Activated T-cell treated with anti-CD3 and anti-CD28 coated beads, Interleukin-2, amount 50 U/mL, for 48 hours (primary cell): Measurements from ENCODE around the gene SLC8A3.
A peak's percentile ranks its signal among the peaks of the same experiment; 100 is the strongest.

Experiments used
- DNase-seq, 2 experiments: peaks; one replicate each; pipeline ENCODE4 v3.0.0-alpha.2; 2020

The SLC8A3 gene

GRCh38 chr14:70116278-70116677 lies 72.5 kb downstream of the SLC8A3 start:
- DNase-seq, result no peak

GRCh38 chr14:70114621-70115156 lies 74.1 kb downstream of the SLC8A3 start:
- no peak for DNase-seq

GRCh38 chr14:70113211-70113610 lies 75.5 kb downstream of the SLC8A3 start:
- no peak for DNase-seq

GRCh38 chr14:70108419-70108818 lies 80.3 kb downstream of the SLC8A3 start:
- DNase-seq, result no peak

GRCh38 chr14:70107309-70107708 lies 81.4 kb downstream of the SLC8A3 start:
- no peak for DNase-seq

- no peak for DNase-seq
These were observed 88.7 kb downstream of the SLC8A3 start for GRCh38 chr14:70100071-70100470.

- DNase-seq, result no peak
These were observed 90.4 kb downstream of the SLC8A3 start for GRCh38 chr14:70098250-70098809.

- no peak for DNase-seq
These were observed 91.0 kb downstream of the SLC8A3 start for GRCh38 chr14:70097576-70098249.

- no peak for DNase-seq
These were observed 91.9 kb downstream of the SLC8A3 start for GRCh38 chr14:70096866-70097265.

GRCh38 chr14:70094631-70095030 lies 94.1 kb downstream of the SLC8A3 start:
- DNase-seq, result no peak

- DNase-seq, result no peak
These were observed 94.6 kb downstream of the SLC8A3 start for GRCh38 chr14:70094106-70094505.

GRCh38 chr14:70093156-70093555 lies 95.6 kb downstream of the SLC8A3 start:
- DNase-seq, result no peak

GRCh38 chr14:70087380-70087697 lies 101.4 kb downstream of the SLC8A3 start:
- no peak for DNase-seq

- no peak for DNase-seq
These were observed 101.9 kb downstream of the SLC8A3 start for GRCh38 chr14:70086685-70087379.

GRCh38 chr14:70084226-70084625 lies 104.5 kb downstream of the SLC8A3 start:
- DNase-seq, result no peak

GRCh38 chr14:70082394-70082793 lies 106.4 kb downstream of the SLC8A3 start:
- DNase-seq, result no peak

- DNase-seq, result no peak
These were observed 108.7 kb downstream of the SLC8A3 start for GRCh38 chr14:70080076-70080475.

- no peak for DNase-seq
These were observed 110.4 kb downstream of the SLC8A3 start for GRCh38 chr14:70078329-70078728.

- no peak for DNase-seq
These were observed 111.0 kb downstream of the SLC8A3 start for GRCh38 chr14:70077720-70078119.

GRCh38 chr14:70077005-70077404 lies 111.7 kb downstream of the SLC8A3 start:
- no peak for DNase-seq

GRCh38 chr14:70073924-70074566 lies 114.7 kb downstream of the SLC8A3 start:
- peak; percentile 60 to 70 for DNase-seq

- DNase-seq, result no peak
These were observed 119.6 kb downstream of the SLC8A3 start for GRCh38 chr14:70069186-70069585.

GRCh38 chr14:70067810-70068209 lies 120.9 kb downstream of the SLC8A3 start:
- DNase-seq, result no peak
